A673 (cell line): Measurements from ENCODE around the gene FRMD4A.

Experiments
- CTCF ChIP-seq: fragments of 300-800, 200-600 bp; sonication (generic); conservative IDR thresholded peaks from 2 replicates; pipeline ENCODE4 v1.5.1; 2017; ENCODE audit warnings: low read depth, mild to moderate bottlenecking, antibody characterized with exemption, low read length, moderate library complexity, mixed read lengths
- EZH2 ChIP-seq: fragments of 200-600 bp; sonication (generic); IDR thresholded peaks from 2 replicates; pipeline ENCODE4 v1.6.1; 2017; ENCODE audit warnings: borderline replicate concordance, low read depth, mild to moderate bottlenecking, mixed read lengths, antibody characterized with exemption, low read length; ENCODE audit not compliant: poor library complexity, severe bottlenecking

DNA sequence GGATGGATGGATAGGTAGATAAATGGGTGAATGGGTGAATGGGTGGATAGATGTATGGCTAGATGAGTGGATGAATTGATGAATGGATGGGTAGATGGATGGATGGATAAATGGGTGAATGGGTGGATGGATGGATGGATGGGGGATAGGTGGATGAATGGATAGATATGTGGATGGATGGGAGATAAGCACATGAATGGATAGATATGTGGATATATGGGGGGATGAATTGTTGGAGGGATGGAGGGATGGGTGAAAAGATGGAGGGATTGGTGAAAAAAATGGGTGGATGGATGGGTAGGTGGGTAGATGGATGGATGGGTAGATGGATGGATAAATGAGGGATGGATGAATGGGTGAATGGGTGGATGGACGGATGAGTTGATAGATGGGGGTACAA, 196.4 kb downstream of the FRMD4A start:
- no peak for TF ChIP-seq EZH2
- TF ChIP-seq CTCF, result no peak
